Hematopoietic multipotent progenitor cell treated with erythropoietin and hydrocortisone succinate and interleukin-3 and kit ligand, for 4 days (in vitro differentiated cells): ENCODE measurements around the gene ZNF227.
A peak's percentile ranks its signal among the peaks of the same experiment; 100 is the strongest.
"Not testable (repeated sequence)": the region's sequence is repeated elsewhere in the genome, so short reads cannot be mapped to it uniquely, and the experiment has no call there.

Experiments
- DNase-seq: peaks from one replicate; pipeline ENCODE4 v3.0.0-alpha.2; 2015

The ZNF227 gene

GRCh38 chr19:44212250-44212865 is at the start of gene ZNF227:
ZNF227 (plus strand) TSS chr19:44212532; CDS start chr19:44217793, 5,261 bp downstream.
- peak; percentile 94 for DNase-seq

GRCh38 chr19:44163789-44164188 is 48.5 kb upstream of the ZNF227 start:
- DNase-seq, result no peak

GRCh38 chr19:44164327-44164672 is 48.0 kb upstream of the ZNF227 start:
- DNase-seq, result no peak

- peak; percentile 99 for DNase-seq
These were observed 47.4 kb upstream of the ZNF227 start, which contains the start of gene ZNF226 for GRCh38 chr19:44164673-44165512. ZNF226 (plus strand) TSS chr19:44165100; CDS start chr19:44170081, 4,981 bp downstream.

GRCh38 chr19:44170660-44171059 is 41.7 kb upstream of the ZNF227 start:
- not testable (repeated sequence) for DNase-seq

- DNase-seq, result no peak
These were observed 35.7 kb upstream of the ZNF227 start for GRCh38 chr19:44176590-44176989.

GRCh38 chr19:44180968-44181367 is 31.4 kb upstream of the ZNF227 start:
- no peak for DNase-seq

GRCh38 chr19:44182145-44182544 is 30.2 kb upstream of the ZNF227 start:
- no peak for DNase-seq

GRCh38 chr19:44190020-44190419 is 22.3 kb upstream of the ZNF227 start:
- no peak for DNase-seq

- DNase-seq, result no peak
These were observed 20.2 kb upstream of the ZNF227 start for GRCh38 chr19:44192127-44192526.

- DNase-seq, result no peak
These were observed 15.6 kb upstream of the ZNF227 start for GRCh38 chr19:44196772-44197171.

GRCh38 chr19:44202470-44202869 is 9.9 kb upstream of the ZNF227 start:
- no peak for DNase-seq

GRCh38 chr19:44202974-44203373 is 9.4 kb upstream of the ZNF227 start:
- DNase-seq, result no peak

- not testable (repeated sequence) for DNase-seq
These were observed 8.5 kb upstream of the ZNF227 start for GRCh38 chr19:44203877-44204276.

GRCh38 chr19:44204772-44205171 is 7.6 kb upstream of the ZNF227 start:
- DNase-seq, result no peak

- DNase-seq, result peak; percentile 98
These were observed 5.1 kb upstream of the ZNF227 start for GRCh38 chr19:44207126-44207803.

- DNase-seq, result peak; percentile 33
These were observed 574 bp downstream of the ZNF227 start for GRCh38 chr19:44212866-44213346.

- DNase-seq, result not testable (repeated sequence)
These were observed 7.6 kb downstream of the ZNF227 start for GRCh38 chr19:44219926-44220325.

GRCh38 chr19:44220761-44221160 is 8.4 kb downstream of the ZNF227 start:
- DNase-seq, result not testable (repeated sequence)

GRCh38 chr19:44221291-44221690 is 9.0 kb downstream of the ZNF227 start:
- DNase-seq, result not testable (repeated sequence)

- DNase-seq, result no peak
These were observed 16.0 kb downstream of the ZNF227 start for GRCh38 chr19:44228318-44228717.

GRCh38 chr19:44232867-44233266 is 20.5 kb downstream of the ZNF227 start:
- DNase-seq, result no peak

- no peak for DNase-seq
These were observed 24.1 kb downstream of the ZNF227 start for GRCh38 chr19:44236384-44236783.
